Cardiac fibroblast (primary cell): Measurements from ENCODE around the gene BSPRY.
A peak's percentile ranks its signal among the peaks of the same experiment; 100 is the strongest.

Source experiments
- DNase-seq, 2 donors: peaks; one replicate each; pipeline versions ENCODE4 v3.0.0 to v3.0.0-alpha.2; 2010; ENCODE audit warnings: low read depth in 2 of 2
- H3K4me3 ChIP-seq, 2 donors: replicated peaks in 1 of 2; 1 replicate in 1 of 2; 2 replicates in 1 of 2; pipeline ENCODE4 v1.5.1; 2011; ENCODE audit warnings: low read depth in 2 of 2, low read length in 2 of 2, mild to moderate bottlenecking in 2 of 2, moderate library complexity in 1 of 2
- TF ChIP-seq, protein P1 (sequence below): IDR thresholded peaks from one replicate; pipeline ENCODE4 v1.5.1; 2011; ENCODE audit warnings: low read depth, mild to moderate bottlenecking, low read length, inconsistent platforms

The BSPRY gene

DNA sequence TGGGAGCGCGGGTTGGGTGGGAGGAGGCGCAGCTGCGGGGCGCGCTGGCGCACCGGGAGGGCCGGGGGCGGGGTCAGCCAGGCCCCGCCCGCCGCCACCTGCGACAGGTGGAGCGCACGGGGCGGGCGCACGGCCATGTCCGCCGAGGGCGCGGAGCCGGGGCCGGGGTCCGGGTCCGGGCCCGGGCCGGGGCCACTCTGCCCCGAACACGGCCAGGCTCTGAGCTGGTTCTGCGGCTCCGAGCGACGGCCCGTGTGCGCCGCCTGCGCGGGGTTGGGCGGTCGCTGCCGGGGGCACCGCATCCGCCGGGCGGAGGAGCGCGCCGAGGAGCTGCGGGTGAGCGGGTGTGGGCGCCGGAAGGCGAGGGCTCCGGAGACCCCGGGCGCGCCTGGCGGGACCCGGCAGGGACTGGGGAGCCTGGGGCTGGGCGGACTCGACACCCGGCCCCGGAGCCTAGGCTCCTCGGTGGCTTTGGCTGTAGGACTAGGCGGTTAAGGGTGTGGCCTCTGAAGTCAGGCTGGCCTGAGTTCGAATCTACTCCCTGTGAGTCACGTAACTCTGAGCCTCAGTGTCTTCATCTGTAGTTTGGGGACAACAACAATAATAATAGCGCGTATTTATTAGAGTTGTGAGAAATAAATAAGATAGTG is at the start of gene BSPRY:
Gene BSPRY, plus strand, starts transcription at position 97 of the 650 bp plus-strand sequence. Its CDS starts 39 bp downstream, at position 136.
- no peak within 1 kb of the TSS for H3K4me3 ChIP-seq
- TF ChIP-seq, protein P1, sequence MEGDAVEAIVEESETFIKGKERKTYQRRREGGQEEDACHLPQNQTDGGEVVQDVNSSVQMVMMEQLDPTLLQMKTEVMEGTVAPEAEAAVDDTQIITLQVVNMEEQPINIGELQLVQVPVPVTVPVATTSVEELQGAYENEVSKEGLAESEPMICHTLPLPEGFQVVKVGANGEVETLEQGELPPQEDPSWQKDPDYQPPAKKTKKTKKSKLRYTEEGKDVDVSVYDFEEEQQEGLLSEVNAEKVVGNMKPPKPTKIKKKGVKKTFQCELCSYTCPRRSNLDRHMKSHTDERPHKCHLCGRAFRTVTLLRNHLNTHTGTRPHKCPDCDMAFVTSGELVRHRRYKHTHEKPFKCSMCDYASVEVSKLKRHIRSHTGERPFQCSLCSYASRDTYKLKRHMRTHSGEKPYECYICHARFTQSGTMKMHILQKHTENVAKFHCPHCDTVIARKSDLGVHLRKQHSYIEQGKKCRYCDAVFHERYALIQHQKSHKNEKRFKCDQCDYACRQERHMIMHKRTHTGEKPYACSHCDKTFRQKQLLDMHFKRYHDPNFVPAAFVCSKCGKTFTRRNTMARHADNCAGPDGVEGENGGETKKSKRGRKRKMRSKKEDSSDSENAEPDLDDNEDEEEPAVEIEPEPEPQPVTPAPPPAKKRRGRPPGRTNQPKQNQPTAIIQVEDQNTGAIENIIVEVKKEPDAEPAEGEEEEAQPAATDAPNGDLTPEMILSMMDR = no peak
- DNase-seq = no peak

DNA sequence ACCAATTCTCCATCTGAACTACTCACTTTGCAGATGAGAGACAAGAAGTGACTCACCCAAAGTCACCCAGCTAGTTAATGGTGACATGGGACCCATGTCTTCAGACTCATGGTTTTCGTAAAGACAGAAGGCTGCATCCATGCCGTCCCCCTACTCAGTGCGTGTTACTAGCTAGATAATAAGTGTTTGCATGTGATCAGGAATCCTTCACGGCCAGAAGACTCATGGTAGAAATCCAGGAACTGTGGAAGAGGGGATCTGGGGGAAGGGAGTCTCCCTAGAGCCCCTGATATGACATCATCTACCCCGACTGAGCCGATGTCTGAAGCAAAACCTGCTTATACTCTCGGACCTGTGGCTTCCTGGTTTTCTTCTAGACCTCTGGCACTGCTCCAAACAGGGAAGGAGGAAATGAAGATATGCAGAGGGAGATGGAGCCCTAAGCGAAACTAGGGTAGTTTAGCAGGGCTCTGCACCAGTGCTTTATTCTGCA is 49.5 kb upstream of the BSPRY start:
- TF ChIP-seq, protein P1 = no peak
- H3K4me3 ChIP-seq = no peak overlapping the region
- DNase-seq = peak; percentile 22 to 58

DNA sequence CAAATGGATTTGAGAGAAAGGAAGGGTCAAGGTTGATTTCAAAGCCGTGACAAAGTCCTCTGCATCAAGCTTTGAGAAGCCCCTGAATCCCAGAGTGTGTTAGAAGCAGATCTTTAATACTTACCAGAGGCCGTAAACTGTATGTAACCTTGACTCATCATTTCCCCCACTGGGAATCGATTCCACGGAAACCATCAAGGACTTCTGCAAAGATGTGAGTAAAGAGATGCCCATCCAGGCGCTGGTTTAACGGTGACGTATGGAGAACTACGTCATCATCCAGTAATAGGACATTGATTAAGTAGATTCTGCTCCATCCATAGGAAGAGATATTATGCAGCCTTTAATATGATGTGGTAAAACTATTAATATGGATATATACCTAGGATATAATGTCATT is 47.8 kb upstream of the BSPRY start:
- H3K4me3 ChIP-seq = no peak overlapping the region
- no peak for DNase-seq
- TF ChIP-seq, protein P1 = no peak

DNA sequence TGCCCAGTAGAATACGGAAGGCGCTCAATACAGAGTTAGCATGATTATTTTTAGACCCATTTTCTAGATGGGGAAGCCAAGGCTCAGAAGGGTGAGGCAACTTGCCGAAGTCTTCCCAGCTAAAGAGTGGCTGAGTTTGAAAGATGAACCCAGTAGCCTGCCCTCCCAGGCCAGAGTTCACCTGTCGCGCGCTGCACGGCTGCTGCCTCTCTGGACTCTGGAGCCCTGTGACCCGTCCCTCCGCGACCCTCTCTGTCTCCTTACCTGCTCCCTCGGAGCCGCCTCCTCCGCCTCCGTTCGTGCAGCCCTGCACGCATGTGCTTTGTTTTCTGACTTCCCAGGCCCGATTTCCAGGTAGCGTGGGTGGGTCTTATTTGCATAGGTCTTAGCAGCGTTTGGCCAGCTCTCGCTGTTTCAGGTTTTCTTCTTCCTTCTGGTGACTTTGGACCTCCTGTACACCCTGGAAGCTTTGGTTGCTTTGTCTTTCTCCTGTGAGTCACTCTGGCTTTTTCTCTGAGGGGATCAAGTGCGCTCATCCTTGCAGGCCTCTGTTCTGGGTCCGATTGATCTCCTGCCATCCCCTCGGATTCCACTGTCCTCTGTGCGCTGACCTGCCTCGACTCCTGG is 46.4 kb upstream of the BSPRY start, which contains the start of gene RNF183:
Gene RNF183, minus strand, starts transcription at position 585 of the 627 bp plus-strand sequence. CDS start 5,192 bp downstream, outside the sequence.
- DNase-seq = no peak
- TF ChIP-seq, protein P1 = no peak
- H3K4me3 ChIP-seq = no peak within 1 kb of the TSS

DNA sequence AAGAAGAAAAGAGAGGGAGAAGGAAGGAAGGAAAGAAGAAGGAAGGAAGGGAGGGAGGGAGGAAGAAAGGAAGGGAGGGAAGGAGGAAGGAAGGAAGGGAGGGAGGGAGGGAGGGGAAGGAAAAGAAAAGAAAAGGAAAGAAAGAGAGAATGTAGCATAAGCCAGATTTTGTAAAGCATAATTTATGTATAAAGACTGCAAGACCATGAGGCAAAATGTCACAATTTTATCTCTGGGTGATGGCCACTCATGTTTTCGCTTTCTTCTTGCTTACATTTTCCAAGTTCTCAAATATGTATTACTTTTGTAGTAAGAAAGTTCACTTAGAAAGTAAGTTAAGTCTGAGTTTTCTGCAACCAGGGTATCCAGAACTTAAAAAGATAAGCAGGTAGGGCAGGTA is 42.8 kb upstream of the BSPRY start:
- TF ChIP-seq, protein P1 = no peak
- H3K4me3 ChIP-seq = no peak overlapping the region
- DNase-seq = no peak

DNA sequence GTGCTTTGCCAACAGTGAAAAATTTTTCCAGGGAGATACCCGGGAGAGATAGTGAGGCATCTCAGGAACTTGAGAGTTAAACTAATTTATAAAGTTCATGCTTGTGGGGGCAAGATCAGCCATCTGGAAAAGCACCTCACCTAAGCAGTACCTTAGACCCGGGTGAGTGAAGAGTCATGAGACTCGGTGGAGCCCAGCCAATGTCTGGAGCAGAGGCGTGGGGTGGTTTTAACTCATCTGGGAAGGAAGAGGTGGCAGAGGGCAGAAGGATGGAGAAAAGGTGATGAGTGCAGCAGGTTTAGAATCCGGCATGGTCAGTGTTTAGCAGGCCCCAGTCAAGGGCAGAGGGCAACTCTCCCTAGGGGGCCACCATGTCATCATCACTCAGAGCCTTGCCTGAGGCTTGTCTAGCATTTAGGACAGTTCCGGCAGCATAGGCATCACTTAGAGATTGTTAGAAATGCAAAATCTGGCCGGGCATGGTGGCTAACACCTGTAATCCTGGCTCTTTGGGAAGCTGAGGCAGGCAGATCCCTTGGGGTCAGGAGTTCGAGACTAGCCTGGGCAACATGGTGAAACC is 41.9 kb upstream of the BSPRY start:
- TF ChIP-seq, protein P1 = no peak
- DNase-seq = no peak
- H3K4me3 ChIP-seq = no peak overlapping the region
